H1 (cell line): ENCODE data around the gene CXCL12. TPM values are rescaled to one million over a fixed set of nuclear protein-coding genes. Genes with fewer than 3 reads are reported as not detected.

Source experiments
- ASH2L ChIP-seq: fragments of 200-600, 300-600 bp; sonication (generic); IDR thresholded peaks from one replicate; pipeline ENCODE4 v1.7.1; 2017; ENCODE audit warnings: low read length
- CEBPB ChIP-seq: IDR thresholded peaks from 2 replicates; pipeline ENCODE4 v1.6.1; 2012; ENCODE audit warnings: low read depth, low read length
- CHD2 ChIP-seq: IDR thresholded peaks from 2 replicates; pipeline ENCODE4 v1.6.1; 2012; ENCODE audit warnings: low read length, improper control_type of control experiment
- EZH2 ChIP-seq: fragments of 200-600 bp; sonication (generic); IDR thresholded peaks from 2 replicates; pipeline ENCODE4 v1.7.1; 2012; ENCODE audit warnings: low read depth, mild to moderate bottlenecking, moderate library complexity, low read length, inconsistent platforms; ENCODE audit not compliant: severe bottlenecking
- KDM5A ChIP-seq: fragments of 200-600 bp; IDR thresholded peaks from 2 replicates; pipeline ENCODE4 v1.7.1; 2012; ENCODE audit warnings: mild to moderate bottlenecking, low read length, inconsistent platforms, mixed read lengths
- POLR2AphosphoS5 ChIP-seq: IDR thresholded peaks from 2 replicates; pipeline ENCODE4 v1.6.1; 2011; ENCODE audit warnings: low read depth, low read length
- RXRA ChIP-seq: IDR thresholded peaks from 2 replicates; pipeline ENCODE4 v1.6.1; 2011; ENCODE audit warnings: low read depth, mild to moderate bottlenecking, low read length, moderate library complexity; ENCODE audit not compliant: insufficient read depth
- SAP30 ChIP-seq: fragments of 300-600 bp; sonication (generic); IDR thresholded peaks from 2 replicates; pipeline ENCODE4 v1.7.1; 2012; ENCODE audit warnings: low read length, moderate library complexity, mild to moderate bottlenecking, inconsistent platforms; ENCODE audit not compliant: insufficient read depth, insufficient replicate concordance
- TEAD4 ChIP-seq: IDR thresholded peaks from 2 replicates; pipeline ENCODE4 v1.6.1; 2012; ENCODE audit warnings: low read depth, low read length, inconsistent platforms, mixed read lengths
- polyA plus RNA-seq, 7 experiments: library from polyadenylated mRNA; depleted of rRNA in 3 of 7; stranded (reverse) in 5 of 7; unstranded in 2 of 7; fragments of >200 nt in 5 of 7; fragments of 200-250 nt in 2 of 7; gene quantifications; 1 replicate in 5 of 7; 2 replicates in 1 of 7; 4 replicates in 1 of 7; pipeline versions ENCODE4 v1.2.1 to v1.2.3, GENCODE V29; 2011 to 2013; ENCODE audit warnings: missing spikeins in 2 of 7, mixed read lengths in 2 of 7
- total RNA-seq: library from RNA; stranded (reverse); fragmentation: NEBNext Ultra II Directional; extraction: Animal tissue kit (Norgen Biotek cat#: 25700); gene quantifications from 2 replicates; pipeline ENCODE4 v1.2.1, GENCODE V29; 2021
- TF ChIP-seq, protein P1 (sequence below): fragments of 300-600 bp; sonication (generic); IDR thresholded peaks from 2 replicates; pipeline ENCODE4 v1.7.1; 2012; ENCODE audit warnings: low read length, moderate library complexity, mild to moderate bottlenecking, inconsistent platforms; ENCODE audit not compliant: insufficient replicate concordance
- TF ChIP-seq, protein P2 (sequence below): IDR thresholded peaks from 2 replicates; pipeline ENCODE4 v1.6.1; 2011; ENCODE audit warnings: low read length, improper control_type of control experiment

CXCL12 gene
- total and polyA plus RNA-seq, 2 of the 8 experiments (the other 6 are each of a cell fraction or from before 2014, with no cell fraction given) = 51.4 to 53.8 TPM

- TF ChIP-seq, protein P1, sequence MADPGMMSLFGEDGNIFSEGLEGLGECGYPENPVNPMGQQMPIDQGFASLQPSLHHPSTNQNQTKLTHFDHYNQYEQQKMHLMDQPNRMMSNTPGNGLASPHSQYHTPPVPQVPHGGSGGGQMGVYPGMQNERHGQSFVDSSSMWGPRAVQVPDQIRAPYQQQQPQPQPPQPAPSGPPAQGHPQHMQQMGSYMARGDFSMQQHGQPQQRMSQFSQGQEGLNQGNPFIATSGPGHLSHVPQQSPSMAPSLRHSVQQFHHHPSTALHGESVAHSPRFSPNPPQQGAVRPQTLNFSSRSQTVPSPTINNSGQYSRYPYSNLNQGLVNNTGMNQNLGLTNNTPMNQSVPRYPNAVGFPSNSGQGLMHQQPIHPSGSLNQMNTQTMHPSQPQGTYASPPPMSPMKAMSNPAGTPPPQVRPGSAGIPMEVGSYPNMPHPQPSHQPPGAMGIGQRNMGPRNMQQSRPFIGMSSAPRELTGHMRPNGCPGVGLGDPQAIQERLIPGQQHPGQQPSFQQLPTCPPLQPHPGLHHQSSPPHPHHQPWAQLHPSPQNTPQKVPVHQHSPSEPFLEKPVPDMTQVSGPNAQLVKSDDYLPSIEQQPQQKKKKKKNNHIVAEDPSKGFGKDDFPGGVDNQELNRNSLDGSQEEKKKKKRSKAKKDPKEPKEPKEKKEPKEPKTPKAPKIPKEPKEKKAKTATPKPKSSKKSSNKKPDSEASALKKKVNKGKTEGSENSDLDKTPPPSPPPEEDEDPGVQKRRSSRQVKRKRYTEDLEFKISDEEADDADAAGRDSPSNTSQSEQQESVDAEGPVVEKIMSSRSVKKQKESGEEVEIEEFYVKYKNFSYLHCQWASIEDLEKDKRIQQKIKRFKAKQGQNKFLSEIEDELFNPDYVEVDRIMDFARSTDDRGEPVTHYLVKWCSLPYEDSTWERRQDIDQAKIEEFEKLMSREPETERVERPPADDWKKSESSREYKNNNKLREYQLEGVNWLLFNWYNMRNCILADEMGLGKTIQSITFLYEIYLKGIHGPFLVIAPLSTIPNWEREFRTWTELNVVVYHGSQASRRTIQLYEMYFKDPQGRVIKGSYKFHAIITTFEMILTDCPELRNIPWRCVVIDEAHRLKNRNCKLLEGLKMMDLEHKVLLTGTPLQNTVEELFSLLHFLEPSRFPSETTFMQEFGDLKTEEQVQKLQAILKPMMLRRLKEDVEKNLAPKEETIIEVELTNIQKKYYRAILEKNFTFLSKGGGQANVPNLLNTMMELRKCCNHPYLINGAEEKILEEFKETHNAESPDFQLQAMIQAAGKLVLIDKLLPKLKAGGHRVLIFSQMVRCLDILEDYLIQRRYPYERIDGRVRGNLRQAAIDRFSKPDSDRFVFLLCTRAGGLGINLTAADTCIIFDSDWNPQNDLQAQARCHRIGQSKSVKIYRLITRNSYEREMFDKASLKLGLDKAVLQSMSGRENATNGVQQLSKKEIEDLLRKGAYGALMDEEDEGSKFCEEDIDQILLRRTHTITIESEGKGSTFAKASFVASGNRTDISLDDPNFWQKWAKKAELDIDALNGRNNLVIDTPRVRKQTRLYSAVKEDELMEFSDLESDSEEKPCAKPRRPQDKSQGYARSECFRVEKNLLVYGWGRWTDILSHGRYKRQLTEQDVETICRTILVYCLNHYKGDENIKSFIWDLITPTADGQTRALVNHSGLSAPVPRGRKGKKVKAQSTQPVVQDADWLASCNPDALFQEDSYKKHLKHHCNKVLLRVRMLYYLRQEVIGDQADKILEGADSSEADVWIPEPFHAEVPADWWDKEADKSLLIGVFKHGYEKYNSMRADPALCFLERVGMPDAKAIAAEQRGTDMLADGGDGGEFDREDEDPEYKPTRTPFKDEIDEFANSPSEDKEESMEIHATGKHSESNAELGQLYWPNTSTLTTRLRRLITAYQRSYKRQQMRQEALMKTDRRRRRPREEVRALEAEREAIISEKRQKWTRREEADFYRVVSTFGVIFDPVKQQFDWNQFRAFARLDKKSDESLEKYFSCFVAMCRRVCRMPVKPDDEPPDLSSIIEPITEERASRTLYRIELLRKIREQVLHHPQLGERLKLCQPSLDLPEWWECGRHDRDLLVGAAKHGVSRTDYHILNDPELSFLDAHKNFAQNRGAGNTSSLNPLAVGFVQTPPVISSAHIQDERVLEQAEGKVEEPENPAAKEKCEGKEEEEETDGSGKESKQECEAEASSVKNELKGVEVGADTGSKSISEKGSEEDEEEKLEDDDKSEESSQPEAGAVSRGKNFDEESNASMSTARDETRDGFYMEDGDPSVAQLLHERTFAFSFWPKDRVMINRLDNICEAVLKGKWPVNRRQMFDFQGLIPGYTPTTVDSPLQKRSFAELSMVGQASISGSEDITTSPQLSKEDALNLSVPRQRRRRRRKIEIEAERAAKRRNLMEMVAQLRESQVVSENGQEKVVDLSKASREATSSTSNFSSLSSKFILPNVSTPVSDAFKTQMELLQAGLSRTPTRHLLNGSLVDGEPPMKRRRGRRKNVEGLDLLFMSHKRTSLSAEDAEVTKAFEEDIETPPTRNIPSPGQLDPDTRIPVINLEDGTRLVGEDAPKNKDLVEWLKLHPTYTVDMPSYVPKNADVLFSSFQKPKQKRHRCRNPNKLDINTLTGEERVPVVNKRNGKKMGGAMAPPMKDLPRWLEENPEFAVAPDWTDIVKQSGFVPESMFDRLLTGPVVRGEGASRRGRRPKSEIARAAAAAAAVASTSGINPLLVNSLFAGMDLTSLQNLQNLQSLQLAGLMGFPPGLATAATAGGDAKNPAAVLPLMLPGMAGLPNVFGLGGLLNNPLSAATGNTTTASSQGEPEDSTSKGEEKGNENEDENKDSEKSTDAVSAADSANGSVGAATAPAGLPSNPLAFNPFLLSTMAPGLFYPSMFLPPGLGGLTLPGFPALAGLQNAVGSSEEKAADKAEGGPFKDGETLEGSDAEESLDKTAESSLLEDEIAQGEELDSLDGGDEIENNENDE = no peak
- no peak for TF ChIP-seq POLR2AphosphoS5
- TF ChIP-seq EZH2 = no peak
- no peak for TF ChIP-seq ASH2L
- no peak for TF ChIP-seq RXRA
- TF ChIP-seq TEAD4 = no peak
- TF ChIP-seq CHD2 = no peak
- no peak for TF ChIP-seq SAP30
- TF ChIP-seq KDM5A = no peak
- no peak for TF ChIP-seq CEBPB
- TF ChIP-seq, protein P2, sequence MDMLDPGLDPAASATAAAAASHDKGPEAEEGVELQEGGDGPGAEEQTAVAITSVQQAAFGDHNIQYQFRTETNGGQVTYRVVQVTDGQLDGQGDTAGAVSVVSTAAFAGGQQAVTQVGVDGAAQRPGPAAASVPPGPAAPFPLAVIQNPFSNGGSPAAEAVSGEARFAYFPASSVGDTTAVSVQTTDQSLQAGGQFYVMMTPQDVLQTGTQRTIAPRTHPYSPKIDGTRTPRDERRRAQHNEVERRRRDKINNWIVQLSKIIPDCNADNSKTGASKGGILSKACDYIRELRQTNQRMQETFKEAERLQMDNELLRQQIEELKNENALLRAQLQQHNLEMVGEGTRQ = no peak
Measured at GRCh38 chr10:44418637-44419036, 33.7 kb upstream of the CXCL12 start (continued).
